T-helper 17 cell (primary cell): ENCODE results near the gene BANP. TPM values are rescaled to one million over a fixed set of nuclear protein-coding genes. Genes with fewer than 3 reads are reported as not detected.
"Not testable (repeated sequence)": the region's sequence is repeated elsewhere in the genome, so short reads cannot be mapped to it uniquely, and the experiment has no call there.

Experiments used
- ATAC-seq: fragments of 150-1000 bp; cut with Tn5 transposase; 2 replicates; pipeline ENCODE4 v1.10.0; 2021; ENCODE audit warnings: mild to moderate bottlenecking, moderate library complexity
- DNase-seq, 3 donors: peaks; one replicate each; pipeline versions ENCODE4 v3.0.0 to v3.0.0-alpha.2; 2020 to 2021
- H3K9me3 ChIP-seq: one replicate; pipeline ENCODE4 v1.7.0; 2013; ENCODE audit warnings: low read length, mild to moderate bottlenecking; ENCODE audit not compliant: control insufficient read depth, poor library complexity, severe bottlenecking
- H3K27ac Mint-ChIP-seq: one replicate; pipeline ENCODE4 v1.8.0; 2022; ENCODE audit warnings: mild to moderate bottlenecking, moderate library complexity, mixed read lengths
- H3K27me3 Mint-ChIP-seq: one replicate; pipeline ENCODE4 v1.8.0; 2022; ENCODE audit warnings: mixed read lengths
- H3K36me3 Mint-ChIP-seq: one replicate; pipeline ENCODE4 v1.8.0; 2022; ENCODE audit warnings: low read depth, mixed read lengths
- H3K4me1 Mint-ChIP-seq: one replicate; pipeline ENCODE4 v1.8.0; 2022; ENCODE audit warnings: mild to moderate bottlenecking, mixed read lengths
- H3K4me3 Mint-ChIP-seq: one replicate; pipeline ENCODE4 v1.8.0; 2022; ENCODE audit warnings: mild to moderate bottlenecking, moderate library complexity, mixed read lengths
- total RNA-seq, 4 donors: library from RNA in 2 of 4; stranded (reverse) in 2 of 4; gene quantifications; one replicate each; pipeline ENCODE4 v1.2.3 and lab custom pipeline; 2022 to 2026

The BANP gene
- total RNA-seq, 2 donors from 2014 or later, result 46.9 to 47.9 TPM

DNA sequence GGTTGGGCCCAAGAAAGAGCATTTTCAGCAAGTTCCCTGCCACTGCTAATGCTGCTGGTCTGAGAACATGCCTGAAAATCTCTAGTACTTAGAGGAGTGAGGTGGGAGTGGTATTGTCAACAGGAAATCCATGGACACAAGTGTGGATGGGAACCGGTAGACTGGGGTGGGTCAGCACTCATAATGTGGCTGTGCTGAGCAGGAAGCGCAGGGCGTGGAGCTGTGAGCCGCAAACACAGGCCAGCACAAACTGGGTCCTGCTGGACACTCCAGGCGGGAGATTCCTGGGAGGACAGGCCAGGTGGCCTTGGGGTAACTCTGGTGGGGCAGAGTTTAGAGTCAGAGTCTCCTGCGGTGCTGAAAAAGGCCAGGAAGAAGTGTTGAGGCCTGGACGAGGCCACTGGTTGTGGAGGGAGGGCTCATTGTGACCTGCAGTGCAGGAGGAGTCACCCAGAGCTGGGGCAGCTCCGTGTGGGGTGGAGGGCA lies 62.6 kb downstream of the BANP start:
- Mint-ChIP-seq H3K4me3 (no peak overlapping the region), H3K27ac (peak overlapping the region; percentile 39), H3K27me3 (no peaks in the 10 kb centered on the region), H3K36me3 (no peaks in the 10 kb centered on the region), H3K4me1 (peaks cover 4% of the 10 kb centered on the region)
- ATAC-seq, result no peak
- no peaks in the 10 kb centered on the region for H3K9me3 ChIP-seq
- no peak for DNase-seq

DNA sequence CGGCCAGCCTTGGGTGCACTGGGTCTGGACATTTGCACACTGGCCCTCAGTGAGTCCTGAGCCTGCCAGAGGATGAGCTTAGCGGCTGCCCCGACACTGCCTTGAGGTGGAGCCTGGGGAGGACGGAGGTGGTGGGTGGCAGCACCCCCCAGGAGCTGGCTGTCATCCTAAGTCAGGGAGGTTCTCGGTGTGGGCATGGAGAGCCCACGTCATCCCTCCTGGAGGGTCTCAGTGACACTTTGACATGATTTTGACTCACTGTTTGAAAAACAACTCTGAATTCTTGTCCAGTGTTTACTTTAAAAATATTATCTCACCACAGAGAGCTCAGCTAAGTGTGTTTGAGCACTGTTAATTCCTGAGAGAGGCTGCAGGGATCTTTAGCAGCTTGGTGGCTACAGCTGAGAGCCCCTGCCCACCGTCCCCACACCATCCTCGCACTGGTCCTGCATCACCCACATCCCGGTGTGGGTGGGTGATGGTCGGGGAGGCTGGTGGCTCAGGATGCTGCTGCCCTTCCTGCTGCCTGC lies 63.1 kb downstream of the BANP start:
- H3K36me3 Mint-ChIP-seq, result no peaks in the 10 kb centered on the region
- H3K27ac Mint-ChIP-seq, result peak overlapping the region; percentile 45
- no peaks in the 10 kb centered on the region for H3K27me3 Mint-ChIP-seq
- H3K4me1 Mint-ChIP-seq, result peaks cover 4% of the 10 kb centered on the region
- DNase-seq (no peak), ATAC-seq (no peak)
- no peak overlapping the region for H3K4me3 Mint-ChIP-seq
- no peaks in the 10 kb centered on the region for H3K9me3 ChIP-seq

DNA sequence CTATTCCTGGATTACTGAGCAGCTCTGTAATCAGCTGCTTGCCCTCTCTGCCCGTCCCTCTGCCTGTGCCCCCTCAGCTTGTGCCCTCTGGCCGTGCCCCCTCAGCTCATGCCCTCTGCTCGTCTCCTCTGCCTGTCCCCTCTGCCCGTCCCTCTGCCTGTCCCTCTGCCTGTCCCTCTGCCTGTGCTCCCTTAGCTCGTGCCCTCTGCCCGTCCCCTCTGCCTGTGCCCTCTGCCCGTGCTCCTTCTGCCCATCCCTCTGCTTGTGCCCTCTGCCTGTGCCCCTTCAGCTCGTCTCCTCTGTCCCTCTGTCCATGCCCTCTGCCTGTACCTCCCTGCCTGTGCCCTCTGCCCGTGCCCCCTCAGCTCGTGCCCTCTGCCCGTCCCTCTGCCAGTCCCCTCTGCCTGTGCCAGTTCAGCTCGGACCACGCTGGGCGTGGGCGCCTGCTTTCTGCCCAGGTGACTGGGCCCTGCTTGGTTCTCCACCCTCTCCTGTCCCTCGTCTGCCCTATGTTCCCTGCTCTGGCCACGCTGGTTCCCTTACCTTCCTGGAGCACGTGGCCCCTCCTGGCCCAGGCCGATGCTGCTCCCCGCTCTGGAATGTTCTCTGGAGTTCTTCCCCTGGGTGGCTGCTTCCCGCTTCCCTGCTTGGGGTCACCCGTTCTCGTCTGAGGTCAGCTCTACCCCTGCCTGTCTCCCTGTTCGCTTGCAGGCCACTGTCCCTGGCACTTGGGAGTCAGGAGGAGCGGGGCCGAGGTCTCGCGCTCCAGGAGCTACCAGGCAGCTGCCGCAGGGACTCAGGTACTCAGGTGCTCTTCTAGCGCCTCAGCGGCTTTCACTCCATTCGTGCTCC lies 63.9 kb downstream of the BANP start:
- Mint-ChIP-seq H3K27me3 (no peaks in the 10 kb centered on the region), H3K4me1 (peaks cover 4% of the 10 kb centered on the region), H3K27ac (peak overlapping the region; percentile 45), H3K4me3 (no peak overlapping the region), H3K36me3 (no peaks in the 10 kb centered on the region)
- no peaks in the 10 kb centered on the region for H3K9me3 ChIP-seq
- ATAC-seq (no peak), DNase-seq (no peak)

DNA sequence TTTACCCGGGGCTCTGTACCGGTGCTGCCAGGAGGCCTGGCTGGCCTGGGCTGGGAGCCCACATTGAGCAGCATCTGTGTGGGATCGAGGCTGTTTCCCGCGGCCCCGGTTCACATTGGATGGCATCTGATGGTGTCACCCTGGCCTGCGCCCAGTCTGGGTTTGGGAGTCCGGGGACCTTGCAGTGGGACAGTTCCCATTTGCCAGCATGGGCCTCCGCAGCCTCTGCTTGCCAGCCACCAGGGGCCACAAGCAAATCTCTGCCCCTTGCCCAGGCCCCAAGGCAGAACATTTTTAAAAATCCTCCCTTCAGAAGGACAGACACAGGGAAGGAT lies 64.5 kb downstream of the BANP start:
- no peak for DNase-seq
- H3K9me3 ChIP-seq, result no peaks in the 10 kb centered on the region
- no peak for ATAC-seq
- H3K4me1 Mint-ChIP-seq, result peaks cover 8% of the 10 kb centered on the region
- no peak overlapping the region for H3K4me3 Mint-ChIP-seq
- H3K36me3 Mint-ChIP-seq, result no peaks in the 10 kb centered on the region
- no peaks in the 10 kb centered on the region for H3K27me3 Mint-ChIP-seq
- H3K27ac Mint-ChIP-seq, result peak overlapping the region; percentile 45

DNA sequence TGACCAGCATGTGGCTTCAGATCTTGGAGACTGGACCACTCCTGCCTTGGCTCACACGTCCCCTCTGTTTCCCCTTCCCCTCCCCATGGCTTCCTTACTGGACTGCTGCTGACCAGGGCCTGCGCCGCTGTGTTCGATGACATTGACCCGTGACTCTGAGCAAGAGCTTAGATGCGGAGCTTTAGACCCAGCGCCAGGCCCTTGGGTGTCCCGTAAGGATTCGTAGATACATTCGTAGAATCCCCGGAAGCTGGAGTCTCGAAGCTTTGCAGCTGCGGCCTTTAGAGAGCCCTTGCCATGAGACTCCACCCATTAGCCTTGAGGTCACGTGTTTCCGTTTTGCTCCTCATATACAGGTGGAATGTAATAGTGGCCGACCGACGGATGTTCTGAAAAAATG lies 65.2 kb downstream of the BANP start:
- H3K36me3 Mint-ChIP-seq, result not testable (repeated sequence)

DNA sequence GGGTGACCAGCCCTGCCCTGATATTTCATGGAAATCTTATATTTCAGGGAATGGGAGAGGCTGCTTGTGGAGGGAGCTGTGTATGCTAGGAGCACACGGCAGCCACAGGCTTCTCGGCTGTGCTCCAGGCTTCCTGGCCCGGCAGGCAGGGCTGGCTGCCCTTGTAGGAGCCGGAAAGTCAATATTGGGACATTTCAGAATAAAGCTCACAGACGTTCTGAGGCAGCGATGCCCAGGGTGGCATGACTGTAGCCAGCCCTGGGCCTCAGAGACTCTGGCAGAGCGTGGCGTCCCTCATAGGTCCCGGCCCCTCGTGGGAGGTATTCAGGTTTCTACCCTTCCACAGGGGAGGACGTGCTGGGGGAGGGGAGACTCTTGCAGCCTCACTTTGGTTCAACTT lies 65.7 kb downstream of the BANP start:
- no peak for DNase-seq
- no peaks in the 10 kb centered on the region for H3K9me3 ChIP-seq
- no peaks in the 10 kb centered on the region for H3K36me3 Mint-ChIP-seq

More for the DNA sequence above, 65.2 kb downstream of the BANP start:
- not testable (repeated sequence) for H3K27ac Mint-ChIP-seq, ATAC-seq, H3K4me1 Mint-ChIP-seq, H3K4me3 Mint-ChIP-seq, H3K9me3 ChIP-seq, DNase-seq, H3K27me3 Mint-ChIP-seq

DNA sequence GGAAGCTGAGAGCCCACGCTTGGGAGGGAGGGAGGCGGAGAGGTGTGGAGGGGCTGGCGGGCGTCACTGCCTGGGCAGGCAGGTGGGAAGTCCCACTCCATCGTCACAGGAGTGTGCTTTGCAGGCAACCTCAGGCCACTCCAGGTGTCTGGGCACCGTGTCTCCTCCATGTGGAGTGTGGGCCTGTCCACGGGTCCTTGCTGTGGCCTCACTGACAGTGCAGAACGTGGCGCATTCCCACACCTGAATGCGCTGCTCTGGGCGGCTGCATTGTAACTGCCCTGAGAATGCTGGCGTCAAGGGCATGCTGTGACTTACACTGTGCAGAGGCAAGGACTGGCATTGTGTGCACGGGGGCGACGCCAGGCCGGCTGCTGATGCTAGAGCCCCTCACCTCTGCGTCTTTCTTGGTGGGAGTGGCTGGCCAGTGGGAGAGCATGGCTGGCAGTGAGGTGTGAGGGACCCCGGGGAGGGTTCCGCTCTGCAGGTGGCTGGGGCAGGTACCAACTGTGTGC lies 66.4 kb downstream of the BANP start:
- ATAC-seq (no peak), DNase-seq (no peak)
- Mint-ChIP-seq H3K27me3 (no peaks in the 10 kb centered on the region), H3K36me3 (no peaks in the 10 kb centered on the region), H3K4me1 (peaks cover 5% of the 10 kb centered on the region), H3K27ac (no peak overlapping the region), H3K4me3 (no peak overlapping the region)
- no peaks in the 10 kb centered on the region for H3K9me3 ChIP-seq

More for the DNA sequence above, 65.7 kb downstream of the BANP start:
- Mint-ChIP-seq H3K4me3 (no peak overlapping the region), H3K27me3 (no peaks in the 10 kb centered on the region), H3K27ac (no peak overlapping the region), H3K4me1 (peaks cover 8% of the 10 kb centered on the region)
- no peak for ATAC-seq

DNA sequence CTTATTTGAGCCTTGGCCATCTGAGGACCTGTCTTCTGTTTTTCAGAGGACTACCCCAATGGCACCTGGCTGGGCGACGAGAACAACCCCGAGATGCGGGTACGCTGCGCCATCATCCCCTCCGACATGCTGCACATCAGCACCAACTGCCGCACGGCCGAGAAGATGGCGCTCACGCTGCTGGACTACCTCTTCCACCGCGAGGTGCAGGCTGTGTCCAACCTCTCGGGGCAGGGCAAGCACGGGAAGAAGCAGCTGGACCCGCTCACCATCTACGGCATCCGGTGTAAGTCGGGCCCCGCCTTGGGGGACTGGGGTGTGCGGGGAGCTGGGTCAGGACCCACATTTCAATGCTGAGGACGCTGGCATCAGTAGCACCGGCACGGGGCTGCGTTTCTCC lies 67.1 kb downstream of the BANP start:
- not testable (repeated sequence) for DNase-seq, H3K36me3 Mint-ChIP-seq
- peaks cover 10% of the 10 kb centered on the region for H3K4me1 Mint-ChIP-seq

DNA sequence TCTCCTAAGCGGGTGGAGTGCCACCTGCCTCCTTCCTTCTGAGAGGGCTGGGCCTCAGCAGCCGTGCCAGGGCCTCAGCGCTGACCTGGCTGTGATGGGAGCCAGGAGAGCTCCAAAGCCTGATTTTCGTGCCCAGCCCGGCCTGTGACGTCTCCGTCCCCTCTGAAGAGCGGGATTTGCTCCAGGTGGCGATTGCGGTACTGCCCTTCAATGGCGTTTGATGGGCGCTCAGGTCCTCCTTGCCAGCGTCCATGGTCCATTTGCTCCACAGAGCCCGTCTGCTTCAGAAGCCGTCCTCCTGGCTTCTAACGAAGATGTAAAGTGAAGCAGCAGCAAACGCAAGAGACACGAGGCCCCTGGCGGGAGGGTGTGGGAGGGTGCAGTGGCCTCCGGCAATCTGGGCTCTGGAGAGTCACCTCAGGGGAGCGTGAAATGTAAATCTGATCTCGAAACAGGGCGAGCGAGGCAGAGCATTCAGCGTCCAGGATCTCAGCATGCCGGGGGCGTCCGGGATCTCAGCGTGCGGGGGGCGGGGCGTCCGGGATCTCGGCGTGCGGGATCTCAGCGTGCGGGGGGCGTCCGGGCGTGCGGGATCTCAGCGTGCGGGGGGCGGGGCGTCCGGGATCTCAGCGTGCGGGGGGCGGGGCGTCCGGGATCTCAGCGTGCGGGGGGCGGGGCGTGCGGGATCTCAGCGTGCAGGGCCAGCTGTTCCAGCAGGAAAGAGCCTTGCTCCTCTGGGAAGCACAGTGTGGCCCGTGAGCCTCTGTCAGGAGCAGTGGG lies 68.0 kb downstream of the BANP start:
- H3K4me1 Mint-ChIP-seq, H3K9me3 ChIP-seq, H3K4me3 Mint-ChIP-seq, H3K27me3 Mint-ChIP-seq, H3K27ac Mint-ChIP-seq, DNase-seq, ATAC-seq, H3K36me3 Mint-ChIP-seq: not testable (repeated sequence)

More for the DNA sequence above, 67.1 kb downstream of the BANP start:
- not testable (repeated sequence) for H3K4me3 Mint-ChIP-seq, ATAC-seq, H3K9me3 ChIP-seq, H3K27ac Mint-ChIP-seq, H3K27me3 Mint-ChIP-seq

DNA sequence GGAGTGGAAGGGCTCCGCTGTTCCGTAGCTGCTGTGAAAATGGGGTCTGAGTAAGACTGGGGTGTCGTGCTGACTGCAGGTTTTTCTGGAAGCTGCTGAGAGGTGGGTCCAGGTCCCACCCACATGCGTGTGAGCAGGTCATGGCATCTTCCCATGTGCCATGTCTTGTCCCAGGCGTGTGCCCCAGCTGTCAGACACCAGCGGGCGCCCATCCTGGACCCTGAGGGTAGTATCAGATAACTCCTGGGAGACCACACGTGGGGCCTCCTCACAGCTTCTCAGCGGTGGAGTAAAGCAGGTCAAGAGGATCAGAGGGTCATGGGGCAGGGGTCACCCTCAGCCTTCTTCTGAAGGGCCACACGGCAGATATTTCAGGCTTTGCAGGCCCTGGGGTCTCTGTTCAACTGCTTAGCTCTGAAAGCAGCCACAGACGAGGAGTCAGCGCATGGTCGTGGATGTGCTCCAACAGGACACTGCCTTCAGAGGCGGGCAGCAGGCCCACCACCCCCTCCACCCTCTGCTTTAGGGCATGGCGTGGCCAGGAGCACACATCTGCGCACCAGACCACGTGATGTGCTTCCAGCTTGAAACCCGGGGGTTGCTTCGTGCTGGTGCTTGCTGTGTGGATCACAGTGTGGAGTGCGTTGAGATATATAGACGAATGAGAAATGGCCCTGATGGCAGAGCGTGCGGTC lies 68.7 kb downstream of the BANP start:
- DNase-seq (no peak), ATAC-seq (no peak)
- H3K27me3 Mint-ChIP-seq, result no peaks in the 10 kb centered on the region
- H3K36me3 Mint-ChIP-seq, result peaks cover 2% of the 10 kb centered on the region
- H3K27ac Mint-ChIP-seq, result no peak overlapping the region
- H3K9me3 ChIP-seq, result no peaks in the 10 kb centered on the region
- H3K4me1 Mint-ChIP-seq, result peaks cover 9% of the 10 kb centered on the region
- H3K4me3 Mint-ChIP-seq, result no peak overlapping the region

DNA sequence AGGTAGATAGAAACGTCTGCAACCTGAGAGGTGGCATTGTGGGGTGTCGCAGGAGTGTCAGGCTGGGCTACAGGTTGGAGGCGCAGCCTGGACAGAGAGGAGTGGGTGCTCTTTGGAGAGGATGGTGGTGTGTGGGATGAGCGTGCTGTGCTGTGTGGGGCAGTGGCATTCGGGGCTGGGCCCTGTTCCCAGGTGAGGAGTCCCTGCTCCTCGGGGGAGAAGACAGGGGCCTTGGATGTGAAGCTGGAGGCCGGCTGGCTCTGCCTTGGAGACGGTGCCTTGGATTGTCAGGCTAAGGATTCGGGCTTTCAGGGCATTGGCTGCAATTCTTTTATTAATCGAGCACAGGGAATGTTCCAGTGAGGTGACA lies 69.3 kb downstream of the BANP start:
- Mint-ChIP-seq H3K36me3 (peaks cover 2% of the 10 kb centered on the region), H3K27ac (no peak overlapping the region), H3K27me3 (no peaks in the 10 kb centered on the region), H3K4me1 (peaks cover 9% of the 10 kb centered on the region), H3K4me3 (no peak overlapping the region)
- no peak for ATAC-seq
- no peak for DNase-seq
- no peaks in the 10 kb centered on the region for H3K9me3 ChIP-seq

DNA sequence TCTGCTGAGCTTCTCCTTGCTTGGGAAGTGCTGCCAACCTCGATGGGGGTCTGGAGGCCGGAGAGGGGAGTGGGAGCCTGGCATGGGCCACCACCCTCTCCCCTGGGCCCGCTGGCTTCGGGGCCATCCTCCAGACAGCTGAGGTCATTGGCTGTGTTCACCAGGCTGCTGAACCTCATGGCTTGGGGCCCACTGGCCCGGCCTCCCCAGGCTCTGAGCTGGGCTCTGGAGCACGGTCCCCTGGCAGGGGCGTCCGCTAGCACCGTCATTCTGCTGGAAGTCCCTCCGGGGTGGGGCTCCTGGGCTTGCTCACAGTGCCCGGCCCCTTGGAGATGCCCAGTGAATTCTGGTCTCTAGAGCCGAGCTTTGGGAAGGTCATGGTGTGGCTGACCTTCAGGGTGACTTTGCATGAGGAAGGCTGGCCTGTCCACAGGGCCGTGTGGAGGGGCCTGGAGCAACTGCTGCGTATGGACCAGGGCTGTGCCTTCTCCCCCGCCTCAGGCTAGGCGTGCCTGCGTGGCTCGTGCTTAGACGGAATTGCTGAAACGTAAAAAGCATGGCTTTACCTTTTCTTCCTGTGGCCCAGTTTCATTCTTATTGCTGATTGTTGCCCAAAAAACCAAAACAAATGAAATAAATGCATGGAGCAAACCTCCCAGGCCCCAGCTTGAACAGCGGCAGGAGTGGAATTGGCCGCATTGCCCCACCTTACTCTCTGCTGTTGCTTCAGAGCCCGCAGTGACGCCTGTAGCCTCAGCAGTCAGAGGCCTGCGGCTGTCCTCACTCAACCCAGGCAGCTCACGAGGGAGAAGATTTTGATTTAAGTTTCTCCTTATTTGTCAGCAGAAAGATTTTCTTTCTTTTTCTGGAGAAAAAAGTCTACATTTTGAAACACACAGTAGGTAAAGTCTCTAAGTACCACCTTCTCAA lies 70.1 kb downstream of the BANP start:
- H3K9me3 ChIP-seq, H3K4me3 Mint-ChIP-seq, ATAC-seq, H3K4me1 Mint-ChIP-seq, H3K36me3 Mint-ChIP-seq, H3K27ac Mint-ChIP-seq, DNase-seq, H3K27me3 Mint-ChIP-seq: not testable (repeated sequence)
